ENCODE results near the gene PMPCA.

DNA sequence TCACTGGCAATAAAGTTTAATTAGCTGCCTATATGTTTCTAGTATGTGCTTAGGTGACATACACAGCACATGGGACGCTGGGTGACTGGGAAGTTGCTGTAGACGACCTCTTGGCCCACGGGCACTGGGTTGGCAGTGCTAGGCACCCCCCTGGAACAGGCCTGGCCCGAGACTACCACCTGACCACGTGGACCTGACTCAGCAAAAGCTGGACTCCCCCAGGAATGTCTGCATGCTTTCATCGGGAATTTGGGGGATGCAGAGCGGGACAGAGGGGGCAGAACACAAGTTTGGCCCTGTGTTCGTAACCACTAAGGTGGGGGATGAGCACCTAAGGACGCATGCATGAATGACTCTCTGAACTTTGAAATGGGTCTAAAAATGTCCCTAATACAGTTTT is 45.8 kb downstream of the PMPCA start:
- TF ChIP-seq, protein P1, sequence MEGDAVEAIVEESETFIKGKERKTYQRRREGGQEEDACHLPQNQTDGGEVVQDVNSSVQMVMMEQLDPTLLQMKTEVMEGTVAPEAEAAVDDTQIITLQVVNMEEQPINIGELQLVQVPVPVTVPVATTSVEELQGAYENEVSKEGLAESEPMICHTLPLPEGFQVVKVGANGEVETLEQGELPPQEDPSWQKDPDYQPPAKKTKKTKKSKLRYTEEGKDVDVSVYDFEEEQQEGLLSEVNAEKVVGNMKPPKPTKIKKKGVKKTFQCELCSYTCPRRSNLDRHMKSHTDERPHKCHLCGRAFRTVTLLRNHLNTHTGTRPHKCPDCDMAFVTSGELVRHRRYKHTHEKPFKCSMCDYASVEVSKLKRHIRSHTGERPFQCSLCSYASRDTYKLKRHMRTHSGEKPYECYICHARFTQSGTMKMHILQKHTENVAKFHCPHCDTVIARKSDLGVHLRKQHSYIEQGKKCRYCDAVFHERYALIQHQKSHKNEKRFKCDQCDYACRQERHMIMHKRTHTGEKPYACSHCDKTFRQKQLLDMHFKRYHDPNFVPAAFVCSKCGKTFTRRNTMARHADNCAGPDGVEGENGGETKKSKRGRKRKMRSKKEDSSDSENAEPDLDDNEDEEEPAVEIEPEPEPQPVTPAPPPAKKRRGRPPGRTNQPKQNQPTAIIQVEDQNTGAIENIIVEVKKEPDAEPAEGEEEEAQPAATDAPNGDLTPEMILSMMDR (IDR thresholded peaks at IDR 0.05 in 4 of 5, conservative IDR thresholded peaks at IDR 0.05 in 1 of 5) = no peak
- TF ChIP-seq POLR2A (IDR thresholded peaks at IDR 0.05) = no peak

Data from gastrocnemius medialis (tissue), 4 donors.